Measurements from ENCODE around the gene ZFR. TPM values are rescaled to one million over a fixed set of nuclear protein-coding genes. Genes with fewer than 3 reads are reported as not detected.

The ZFR gene
- total and polyA plus RNA-seq, 9 of the 15 experiments (the other 6 are each of a cell fraction or from before 2014, with no cell fraction given), result 35.5 to 108 (median 71.1) TPM

DNA sequence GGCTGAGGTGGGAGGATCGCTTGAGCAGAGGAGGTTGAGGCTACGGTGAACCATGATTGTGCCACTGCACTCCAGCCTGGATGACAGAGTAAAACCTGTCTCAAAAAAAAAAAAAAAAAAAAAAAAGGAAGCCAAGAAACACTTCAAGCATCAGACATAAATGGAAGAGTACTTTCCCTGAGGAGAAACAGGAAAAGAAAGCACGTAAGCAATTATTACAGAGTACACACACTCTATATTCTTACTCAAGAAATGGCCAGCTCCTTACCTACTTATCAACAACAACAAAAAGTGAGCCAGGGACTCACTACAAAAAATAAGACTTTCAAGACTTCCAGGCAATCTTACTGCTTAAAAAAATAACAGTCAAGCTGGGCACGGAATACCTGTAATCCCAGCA lies 21.8 kb downstream of the ZFR start:
- peaks cover 7% of the 10 kb centered on the region for H3K9me3 ChIP-seq (replicated peaks; ENCODE audit: control insufficient read depth, insufficient read depth, low read depth, low read length)
- no peaks in the 10 kb centered on the region for H3K9me1 ChIP-seq (ENCODE audit: control insufficient read depth, insufficient read depth, low read length)
- ChIA-PET POLR2A (interaction anchor here (0.6 kb wide), 1 partner anchor 80 kb away, joined by 3 read pairs; no protein-coding TSS in a partner anchor), CTCF (ENCODE audit: low intra/inter-chr PET ratio) (no interaction called here)
- ATAC-seq (no peak; the same call in 2 of the 3 replicates), FAIRE-seq (no peak), DNase-seq (ENCODE audit: extremely low read depth in 1 of 4, low spot score in 3 of 4) (no peak)
- no peaks in the 10 kb centered on the region for H4K20me1 ChIP-seq (replicated peaks; ENCODE audit: control insufficient read depth, insufficient read depth, low read length)
- peaks cover 0 to 4% of the 10 kb centered on the region in 2 experiments; a peak in 1 of 5 replicates for H3K4me1 ChIP-seq (replicated peaks in 1 of 2; ENCODE audit: control insufficient read depth in 2 of 2, insufficient read depth in 2 of 2, low read length in 2 of 2)
- no peak overlapping the region for H3K9ac ChIP-seq (ENCODE audit: insufficient read depth in 1 of 2, low read depth in 2 of 2, low read length in 2 of 2)
- TF ChIP-seq ARNT (IDR thresholded peaks at IDR 0.05) (no peak), RBM17 (IDR thresholded peaks at IDR 0.05; ENCODE audit: borderline replicate concordance, low read depth, low read length) (no peak), ZNF263 (CRISPR knock-in tag; IDR thresholded peaks at IDR 0.05; ENCODE audit: borderline replicate concordance) (no peak), TCF7L2 (IDR thresholded peaks at IDR 0.05; ENCODE audit: low read depth, low read length) (no peak), E2F5 (CRISPR knock-in tag; IDR thresholded peaks at IDR 0.05) (no peak), GTF2E2 (tag; IDR thresholded peaks at IDR 0.05) (no peak), NFIC (IDR thresholded peaks at IDR 0.05) (no peak), FOS (IDR thresholded peaks at IDR 0.05; ENCODE audit: extremely low read depth, insufficient read length) (no peak), TFE3 (CRISPR knock-in tag; IDR thresholded peaks at IDR 0.05) (no peak), ASH1L (IDR thresholded peaks at IDR 0.05; ENCODE audit: borderline replicate concordance, low read depth, partially characterized antibody) (no peak), CHD4 (IDR thresholded peaks at IDR 0.05; ENCODE audit: insufficient read depth, insufficient replicate concordance, low read depth, low read length, poor library complexity, severe bottlenecking) (no peak)
- TF ChIP-seq, protein P1, sequence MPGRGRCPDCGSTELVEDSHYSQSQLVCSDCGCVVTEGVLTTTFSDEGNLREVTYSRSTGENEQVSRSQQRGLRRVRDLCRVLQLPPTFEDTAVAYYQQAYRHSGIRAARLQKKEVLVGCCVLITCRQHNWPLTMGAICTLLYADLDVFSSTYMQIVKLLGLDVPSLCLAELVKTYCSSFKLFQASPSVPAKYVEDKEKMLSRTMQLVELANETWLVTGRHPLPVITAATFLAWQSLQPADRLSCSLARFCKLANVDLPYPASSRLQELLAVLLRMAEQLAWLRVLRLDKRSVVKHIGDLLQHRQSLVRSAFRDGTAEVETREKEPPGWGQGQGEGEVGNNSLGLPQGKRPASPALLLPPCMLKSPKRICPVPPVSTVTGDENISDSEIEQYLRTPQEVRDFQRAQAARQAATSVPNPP (IDR thresholded peaks at IDR 0.05; ENCODE audit: borderline replicate concordance, insufficient read depth, insufficient read length), result no peak
- TF ChIP-seq, protein P2, sequence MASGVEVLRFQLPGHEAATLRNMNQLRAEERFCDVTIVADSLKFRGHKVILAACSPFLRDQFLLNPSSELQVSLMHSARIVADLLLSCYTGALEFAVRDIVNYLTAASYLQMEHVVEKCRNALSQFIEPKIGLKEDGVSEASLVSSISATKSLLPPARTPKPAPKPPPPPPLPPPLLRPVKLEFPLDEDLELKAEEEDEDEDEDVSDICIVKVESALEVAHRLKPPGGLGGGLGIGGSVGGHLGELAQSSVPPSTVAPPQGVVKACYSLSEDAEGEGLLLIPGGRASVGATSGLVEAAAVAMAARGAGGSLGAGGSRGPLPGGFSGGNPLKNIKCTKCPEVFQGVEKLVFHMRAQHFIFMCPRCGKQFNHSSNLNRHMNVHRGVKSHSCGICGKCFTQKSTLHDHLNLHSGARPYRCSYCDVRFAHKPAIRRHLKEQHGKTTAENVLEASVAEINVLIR (CRISPR knock-in tag; IDR thresholded peaks at IDR 0.05), result no peak
- TF ChIP-seq, protein P3, sequence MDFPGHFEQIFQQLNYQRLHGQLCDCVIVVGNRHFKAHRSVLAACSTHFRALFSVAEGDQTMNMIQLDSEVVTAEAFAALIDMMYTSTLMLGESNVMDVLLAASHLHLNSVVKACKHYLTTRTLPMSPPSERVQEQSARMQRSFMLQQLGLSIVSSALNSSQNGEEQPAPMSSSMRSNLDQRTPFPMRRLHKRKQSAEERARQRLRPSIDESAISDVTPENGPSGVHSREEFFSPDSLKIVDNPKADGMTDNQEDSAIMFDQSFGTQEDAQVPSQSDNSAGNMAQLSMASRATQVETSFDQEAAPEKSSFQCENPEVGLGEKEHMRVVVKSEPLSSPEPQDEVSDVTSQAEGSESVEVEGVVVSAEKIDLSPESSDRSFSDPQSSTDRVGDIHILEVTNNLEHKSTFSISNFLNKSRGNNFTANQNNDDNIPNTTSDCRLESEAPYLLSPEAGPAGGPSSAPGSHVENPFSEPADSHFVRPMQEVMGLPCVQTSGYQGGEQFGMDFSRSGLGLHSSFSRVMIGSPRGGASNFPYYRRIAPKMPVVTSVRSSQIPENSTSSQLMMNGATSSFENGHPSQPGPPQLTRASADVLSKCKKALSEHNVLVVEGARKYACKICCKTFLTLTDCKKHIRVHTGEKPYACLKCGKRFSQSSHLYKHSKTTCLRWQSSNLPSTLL (IDR thresholded peaks at IDR 0.05), result no peak
- no TSS peak for BruUV-seq (replicated peaks)
- H2AFZ ChIP-seq (ENCODE audit: low read depth, low read length), result no peak overlapping the region
- H3K27me3 ChIP-seq (ENCODE audit: control insufficient read depth in 2 of 2, insufficient read depth in 2 of 2, low read length in 2 of 2), result no peaks in the 10 kb centered on the region
- intact Hi-C loops (cut with micrococcal nuclease), result no loop called here
- H3K4me3 ChIP-seq, result no peak overlapping the region
- no peak overlapping the region for H3K4me2 ChIP-seq (ENCODE audit: insufficient read depth, low read length)
- no peak overlapping the region for H3K27ac ChIP-seq (ENCODE audit: extremely low read depth, low read depth, low read length)
- peaks cover 40% of the 10 kb centered on the region; the same call in 2 of the 3 replicates for H3K36me3 ChIP-seq (ENCODE audit: control insufficient read depth, insufficient read depth, low read length)
- peaks cover 82% of the 10 kb centered on the region for H3K79me2 ChIP-seq (ENCODE audit: control insufficient read depth, insufficient read depth, low read length)
- WGBS (ENCODE audit: insufficient coverage, low coverage, missing lambda C conversion rate), result 95% methylated on average over 4 of the region's 4 CpGs
- in situ Hi-C loops (cut with MboI), result no loop called here
